ENCODE results near the gene GADD45A. TPM values are rescaled to one million over a fixed set of nuclear protein-coding genes. Genes with fewer than 3 reads are reported as not detected.

Gene GADD45A
- total RNA-seq, 1 experiment from 2014 or later, result 35.4 TPM

GRCh38 chr1:67690411-67690810, 5.4 kb downstream of the GADD45A start:
- Mint-ChIP-seq H3K4me1 (ENCODE audit: low read depth, unreplicated experiment) (peaks cover 19% of the 10 kb centered on the region), H3K4me3 (ENCODE audit: low read depth, unreplicated experiment) (no peak overlapping the region), H3K27me3 (ENCODE audit: unreplicated experiment) (no peaks in the 10 kb centered on the region), H3K27ac (ENCODE audit: unreplicated experiment) (no peak overlapping the region), H3K9me3 (ENCODE audit: low read depth, unreplicated experiment) (no peaks in the 10 kb centered on the region), H3K36me3 (ENCODE audit: insufficient read depth, unreplicated experiment) (peaks cover 38% of the 10 kb centered on the region)
- CTCF ChIA-PET, result no interaction called here
- no peak for TF ChIP-seq CTCF (IDR thresholded peaks at IDR 0.05; ENCODE audit: unreplicated experiment)
- no peak for DNase-seq
- intact Hi-C loops (cut with micrococcal nuclease; ENCODE audit: unreplicated experiment), result no loop called here
- no TSS peak for BruUV-seq (replicated peaks)

- Mint-ChIP-seq H3K27ac (ENCODE audit: unreplicated experiment) (no peak overlapping the region), H3K4me1 (ENCODE audit: low read depth, unreplicated experiment) (peaks cover 19% of the 10 kb centered on the region), H3K4me3 (ENCODE audit: low read depth, unreplicated experiment) (no peak overlapping the region), H3K36me3 (ENCODE audit: insufficient read depth, unreplicated experiment) (peaks cover 25% of the 10 kb centered on the region), H3K27me3 (ENCODE audit: unreplicated experiment) (no peaks in the 10 kb centered on the region), H3K9me3 (ENCODE audit: low read depth, unreplicated experiment) (no peaks in the 10 kb centered on the region)
- intact Hi-C loops (cut with micrococcal nuclease; ENCODE audit: unreplicated experiment), result no loop called here
- BruUV-seq (replicated peaks), result no TSS peak
- DNase-seq, result no peak
- CTCF ChIA-PET, result interaction anchor here (0.7 to 0.9 kb wide), 2 partner anchors 9 to 15 kb away, joined by 4 to 6 read pairs; no protein-coding TSS in a partner anchor
- no peak for TF ChIP-seq CTCF (IDR thresholded peaks at IDR 0.05; ENCODE audit: unreplicated experiment)
Observed at GRCh38 chr1:67691712-67692111, 6.7 kb downstream of the GADD45A start.

DNA sequence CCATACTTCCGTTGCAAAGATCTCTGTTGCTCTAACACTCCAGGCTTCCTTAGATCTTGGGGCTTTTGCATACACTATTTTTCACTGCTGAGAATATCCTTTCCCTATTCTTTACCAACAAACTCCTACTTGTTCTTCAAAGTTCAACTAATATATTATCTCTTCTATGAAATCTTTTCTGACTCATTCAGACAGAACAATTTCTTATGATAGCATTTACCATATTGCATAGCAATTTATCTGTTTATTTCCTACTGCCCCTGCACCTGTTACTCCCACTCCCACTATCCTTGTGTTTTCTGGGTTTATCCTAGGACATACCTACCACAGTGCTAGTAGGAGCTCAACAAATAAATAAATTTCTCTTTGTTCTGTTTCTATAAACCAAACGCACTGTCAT, 11.0 kb downstream of the GADD45A start:
- intact Hi-C loops (cut with micrococcal nuclease; ENCODE audit: unreplicated experiment), result no loop called here
- Mint-ChIP-seq H3K27me3 (ENCODE audit: unreplicated experiment) (no peaks in the 10 kb centered on the region), H3K4me1 (ENCODE audit: low read depth, unreplicated experiment) (peaks cover 10% of the 10 kb centered on the region), H3K36me3 (ENCODE audit: insufficient read depth, unreplicated experiment) (peaks cover 12% of the 10 kb centered on the region), H3K27ac (ENCODE audit: unreplicated experiment) (no peak overlapping the region), H3K4me3 (ENCODE audit: low read depth, unreplicated experiment) (no peak overlapping the region), H3K9me3 (ENCODE audit: low read depth, unreplicated experiment) (no peaks in the 10 kb centered on the region)
- TF ChIP-seq CTCF (IDR thresholded peaks at IDR 0.05; ENCODE audit: unreplicated experiment), result no peak
- CTCF ChIA-PET, result no interaction called here
- no peak for DNase-seq
- no TSS peak for BruUV-seq (replicated peaks)

GRCh38 chr1:67696708-67697107, 11.7 kb downstream of the GADD45A start:
- DNase-seq, result no peak
- H3K27me3 Mint-ChIP-seq (ENCODE audit: unreplicated experiment), result no peaks in the 10 kb centered on the region
- no peak overlapping the region for H3K4me3 Mint-ChIP-seq (ENCODE audit: low read depth, unreplicated experiment)
- H3K9me3 Mint-ChIP-seq (ENCODE audit: low read depth, unreplicated experiment), result no peaks in the 10 kb centered on the region
- intact Hi-C loops (cut with micrococcal nuclease; ENCODE audit: unreplicated experiment), result no loop called here
- CTCF ChIA-PET, result no interaction called here
- H3K27ac Mint-ChIP-seq (ENCODE audit: unreplicated experiment), result no peak overlapping the region
- peaks cover 15% of the 10 kb centered on the region for H3K4me1 Mint-ChIP-seq (ENCODE audit: low read depth, unreplicated experiment)
- no peak for TF ChIP-seq CTCF (IDR thresholded peaks at IDR 0.05; ENCODE audit: unreplicated experiment)
- peaks cover 15% of the 10 kb centered on the region for H3K36me3 Mint-ChIP-seq (ENCODE audit: insufficient read depth, unreplicated experiment)
- no TSS peak for BruUV-seq (replicated peaks)

Data from Calu3 (cell line).